ENCODE results near the gene LAIR1.

The LAIR1 gene

DNA sequence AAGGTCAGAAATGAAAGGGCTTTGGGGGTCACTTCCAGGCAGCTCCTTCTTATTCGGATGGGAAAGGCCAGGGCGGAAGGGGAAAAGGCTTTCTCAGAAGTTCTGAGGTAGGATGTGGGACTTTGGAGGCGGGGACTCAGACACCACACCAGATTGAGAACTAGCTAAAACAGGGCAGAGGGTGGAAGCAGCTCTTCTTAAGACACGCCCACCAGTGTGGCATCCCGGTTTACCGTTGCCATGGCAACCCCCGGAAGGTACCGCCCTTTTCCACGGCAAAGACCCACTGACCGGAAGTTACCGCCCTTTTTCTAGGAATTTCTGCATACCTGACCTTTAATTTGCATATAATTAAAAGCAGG lies 48.0 kb downstream of the LAIR1 start:
- no peak for DNase-seq

DNA sequence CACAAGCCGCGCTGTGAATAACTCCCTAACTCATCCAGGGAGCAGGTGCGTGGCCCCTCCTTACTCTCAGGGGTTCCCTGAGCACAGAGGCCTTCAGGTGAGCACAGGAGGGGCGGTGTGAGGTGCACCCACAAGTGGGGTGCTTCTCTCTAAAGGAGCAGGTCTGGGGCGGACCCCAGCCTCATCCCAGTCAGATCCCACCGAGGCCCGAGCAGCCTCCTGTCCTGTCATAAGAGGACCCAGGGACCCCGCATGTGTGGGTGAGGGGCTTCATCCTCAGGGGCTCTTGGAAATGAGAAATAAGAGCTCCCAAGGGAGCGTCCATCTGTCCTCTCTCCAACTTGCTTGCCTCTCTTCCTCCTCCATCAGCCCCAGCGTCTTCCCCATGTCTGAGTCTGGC lies 48.8 kb downstream of the LAIR1 start:
- DNase-seq = no peak

DNA sequence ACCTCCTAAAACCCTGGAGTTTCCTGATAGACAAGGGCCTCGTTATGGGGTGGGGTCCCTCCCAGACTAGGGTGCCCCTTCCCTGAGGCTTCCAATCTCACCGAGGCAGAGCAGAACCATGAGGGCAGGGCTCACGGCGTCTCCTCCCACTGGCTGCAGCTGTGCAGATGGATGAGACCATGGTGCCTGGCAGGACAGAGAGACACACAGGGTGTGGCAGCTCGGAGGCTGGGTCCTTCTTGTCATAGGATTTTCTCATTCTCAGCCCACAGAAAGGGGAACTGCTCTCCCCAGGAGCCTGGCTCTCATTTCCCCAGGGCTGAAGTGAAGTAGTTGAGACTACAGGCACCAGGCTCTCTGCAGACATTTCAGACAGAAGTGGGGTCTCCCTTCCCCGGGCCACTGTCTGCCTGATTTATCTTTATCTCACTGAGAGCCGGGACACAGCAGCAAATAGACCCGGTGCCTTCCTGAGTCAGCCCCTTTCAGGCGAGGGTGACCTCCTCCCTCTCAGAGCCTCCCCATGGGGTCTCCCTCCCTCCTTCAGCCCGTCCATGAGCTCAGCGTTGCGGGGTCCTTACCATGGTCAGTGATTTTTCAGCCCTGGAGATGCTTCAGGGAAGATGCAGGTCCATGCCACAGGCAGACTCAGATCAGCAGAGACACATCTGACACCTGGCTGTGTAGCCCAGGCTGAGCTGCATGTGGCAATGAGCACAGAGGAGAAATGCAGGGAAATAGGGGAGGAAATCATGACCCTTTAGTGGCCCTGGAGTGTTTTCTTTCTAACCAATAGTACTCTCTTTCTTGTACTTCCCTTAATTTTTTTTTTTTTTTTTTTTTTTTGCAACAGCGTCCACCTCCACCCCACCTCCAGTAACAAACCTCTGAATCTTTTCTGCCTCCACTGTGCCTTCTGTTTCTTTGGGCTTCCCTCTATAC lies 52.0 kb downstream of the LAIR1 start, which contains the start of gene LILRA5:
TSS of gene LILRA5 (minus strand) at position 731 of the 942 bp plus-strand sequence. CDS start at position 584, 147 bp downstream.
- DNase-seq = no peak

DNA sequence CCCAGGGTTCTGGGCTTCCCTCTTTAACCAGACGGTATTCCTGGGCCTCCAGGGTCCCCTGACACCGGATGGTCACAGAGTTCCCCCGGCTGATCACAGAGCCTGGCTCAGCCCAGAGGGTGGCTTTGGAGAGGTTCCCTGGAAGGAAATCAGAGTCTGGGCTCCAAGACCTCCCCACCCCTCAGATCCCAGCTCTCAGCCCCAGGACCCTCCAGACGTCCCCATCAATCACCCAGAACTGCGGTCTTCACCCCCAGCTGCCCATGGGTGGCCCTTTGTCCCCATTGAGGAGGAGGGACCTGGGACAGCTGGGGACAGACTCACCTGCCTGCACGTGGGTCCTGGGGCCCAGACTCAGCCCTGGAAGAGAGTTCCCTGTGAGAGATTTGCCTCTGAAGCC lies 52.7 kb downstream of the LAIR1 start:
- DNase-seq = no peak

DNA sequence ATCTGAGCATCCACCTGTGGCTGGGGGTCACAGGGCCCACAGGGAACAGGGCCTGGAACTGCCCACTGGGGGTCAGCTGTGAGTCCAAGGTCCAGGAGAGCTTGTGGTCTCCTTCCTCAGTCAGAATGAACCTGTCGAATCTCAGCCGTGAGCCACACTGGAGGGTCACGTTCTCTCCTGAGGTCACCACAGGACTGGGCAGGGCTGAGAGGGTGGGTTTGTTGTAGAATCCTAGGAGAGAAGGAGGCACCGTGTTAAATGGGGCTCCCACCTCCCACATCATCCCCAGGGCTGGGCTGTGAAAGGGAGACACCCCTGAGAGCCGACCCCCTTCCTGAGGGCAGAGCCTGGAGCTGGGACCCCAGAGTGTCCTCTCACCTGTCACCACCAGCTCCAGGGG lies 53.2 kb downstream of the LAIR1 start:
- no peak for DNase-seq

DNA sequence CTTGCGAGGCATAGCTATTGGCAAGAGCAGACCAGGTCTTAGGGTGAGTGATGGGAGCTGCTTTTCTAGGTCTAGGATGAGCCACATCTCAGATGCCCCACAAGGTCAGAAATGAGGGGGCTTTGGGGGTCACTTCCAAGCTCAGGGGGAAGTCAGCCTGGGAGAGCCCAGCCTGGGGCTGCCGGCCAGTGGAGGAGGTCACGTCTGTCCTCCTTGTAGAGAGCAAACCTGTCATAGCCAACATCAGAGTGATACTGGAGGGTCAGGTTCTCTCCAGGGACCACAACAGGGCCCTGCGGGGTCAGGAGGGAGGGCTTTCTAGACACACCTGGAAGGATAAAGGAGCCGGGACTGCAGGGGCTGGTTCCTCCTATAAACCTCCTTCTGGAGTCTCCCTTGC lies 54.2 kb downstream of the LAIR1 start:
- DNase-seq = no peak

DNA sequence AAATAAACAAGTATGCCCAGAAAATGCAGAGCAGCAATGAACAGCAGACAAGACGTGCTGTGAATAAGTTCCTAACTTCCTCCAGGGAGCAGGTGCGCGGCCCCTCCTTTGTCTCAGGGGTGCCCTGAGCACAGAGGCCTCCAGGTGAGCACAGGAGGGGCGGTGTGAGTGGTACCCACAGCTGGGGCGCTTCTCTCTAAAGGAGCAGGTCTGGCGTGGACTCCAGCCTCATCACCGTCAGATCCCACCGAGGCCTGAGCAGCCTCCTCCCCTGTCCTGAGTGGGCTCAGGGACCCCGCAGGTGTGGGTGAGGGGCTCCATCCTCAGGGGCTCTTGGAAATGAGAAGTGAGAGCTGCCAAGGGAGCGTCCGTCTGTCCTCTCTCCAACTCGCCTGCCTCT lies 54.9 kb downstream of the LAIR1 start:
- no peak for DNase-seq

DNA sequence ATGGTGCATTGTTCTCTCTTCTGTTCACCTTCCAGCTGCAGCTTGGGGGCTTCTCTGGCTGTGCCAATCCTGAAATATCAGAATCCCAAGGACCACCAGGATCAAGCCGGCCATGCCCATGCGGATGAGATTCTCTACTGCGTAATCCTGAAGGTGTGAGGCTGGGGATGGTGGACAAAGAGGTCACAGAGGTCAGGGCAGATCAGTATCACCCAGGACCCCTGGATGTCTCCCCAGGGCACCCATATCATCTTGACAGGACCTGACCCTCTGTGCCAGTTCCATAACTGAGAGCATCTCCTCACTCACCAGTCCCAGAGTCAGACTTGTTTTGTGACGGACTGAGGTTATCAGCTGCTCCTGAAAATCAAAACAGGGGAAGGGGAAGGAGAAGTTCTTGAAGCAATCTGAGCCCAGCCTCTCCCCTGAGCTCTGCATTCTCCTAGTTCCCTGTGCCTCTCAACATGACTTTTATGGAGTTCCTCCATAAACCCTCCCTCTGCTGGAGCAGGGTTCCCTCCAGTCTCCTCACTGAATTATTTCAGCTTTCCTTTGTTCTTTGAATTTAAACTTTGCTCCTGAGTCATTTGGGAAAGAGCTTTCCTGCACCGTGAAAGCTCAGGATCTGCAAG lies 57.2 kb downstream of the LAIR1 start:
- no peak for DNase-seq

DNA sequence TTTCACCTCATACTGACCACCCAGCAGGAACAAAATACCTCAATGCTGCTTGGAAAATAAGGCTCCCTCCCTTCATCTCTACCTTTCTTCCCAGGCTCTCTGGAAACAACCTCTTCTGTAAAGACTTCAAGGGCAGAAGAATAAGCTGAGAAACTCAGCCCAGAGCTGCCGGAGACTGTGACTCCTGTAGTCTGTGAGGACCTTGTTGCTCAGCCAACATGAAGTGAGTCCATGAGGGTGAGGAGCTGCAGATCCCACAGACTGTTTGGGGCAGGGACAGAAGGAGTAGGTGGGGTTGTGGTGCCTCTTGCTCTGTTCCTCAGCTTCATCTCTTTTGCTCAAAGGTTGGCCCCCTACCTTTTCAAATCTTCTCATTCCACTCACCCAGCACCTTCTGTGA lies 59.6 kb downstream of the LAIR1 start:
- no peak for DNase-seq

DNA sequence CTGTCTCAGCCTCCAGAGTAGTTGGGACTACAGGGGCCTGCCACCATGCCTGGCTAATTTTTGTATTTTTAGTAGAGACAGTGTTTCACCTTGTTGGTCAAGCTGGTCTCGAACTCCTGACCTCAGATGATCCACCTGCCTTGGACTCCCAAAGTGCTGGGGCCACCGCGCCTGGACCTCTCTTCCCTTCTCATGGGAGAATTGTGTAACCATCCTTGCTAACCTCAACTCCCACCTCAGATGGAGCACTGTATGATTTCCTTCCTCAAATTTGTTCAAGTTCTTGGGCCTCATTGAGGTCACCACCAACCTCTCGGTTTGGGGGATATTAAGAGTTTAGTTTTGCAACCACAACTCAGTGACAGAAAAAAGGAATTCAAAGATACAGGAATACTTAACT lies 62.5 kb downstream of the LAIR1 start:
- no peak for DNase-seq

All from NCI-H82 (cell line).